ENCODE results near the gene DGAT2.

The DGAT2 gene

DNA sequence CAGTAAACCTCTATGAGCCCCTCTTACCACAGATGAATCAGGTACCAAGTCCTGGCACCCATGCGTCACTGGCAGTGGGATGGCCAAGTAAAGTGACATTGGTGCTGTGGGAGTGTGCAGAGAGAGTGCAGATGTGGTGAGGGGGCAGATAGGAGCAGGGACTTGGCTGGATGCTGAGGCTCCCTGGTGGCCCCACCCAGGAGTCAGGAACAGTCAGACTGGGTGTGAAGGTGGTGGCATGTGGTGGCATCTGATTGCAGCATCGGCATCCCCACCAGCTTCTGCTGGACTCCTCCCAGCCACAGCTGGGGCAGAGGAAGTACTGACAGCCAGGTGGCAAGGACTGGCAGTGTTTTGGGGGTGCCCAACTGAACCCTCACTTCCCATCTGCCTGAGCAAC lies 11.4 kb downstream of the DGAT2 start:
- no peak for DNase-seq (ENCODE audit: low read depth in 2 of 3, low spot score in 1 of 3)

GRCh38 chr11:75780888-75781287 lies 12.3 kb downstream of the DGAT2 start:
- DNase-seq (ENCODE audit: low read depth in 2 of 3, low spot score in 1 of 3): no peak

GRCh38 chr11:75781296-75781695 lies 12.7 kb downstream of the DGAT2 start:
- DNase-seq (ENCODE audit: low read depth in 2 of 3, low spot score in 1 of 3): no peak

DNA sequence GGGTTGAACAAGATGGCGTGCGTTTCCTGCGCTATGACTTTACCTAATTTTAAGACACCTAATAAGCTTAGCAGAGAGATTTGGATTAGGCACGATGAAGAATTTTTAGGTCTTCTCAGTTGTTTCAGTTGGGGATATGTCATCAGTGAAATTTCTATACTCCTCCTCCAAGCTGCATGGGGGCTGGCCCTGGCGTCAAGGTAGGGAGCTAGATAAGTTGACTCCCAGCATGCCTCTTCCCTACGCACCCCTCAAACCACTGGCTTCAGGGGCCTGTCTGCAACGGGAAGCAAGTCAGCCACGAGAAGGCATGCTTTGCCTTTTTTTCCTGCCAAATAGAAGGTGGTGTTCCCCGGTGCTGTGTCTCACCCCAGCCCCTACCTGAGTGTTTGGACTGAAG lies 13.3 kb downstream of the DGAT2 start:
- no peak for DNase-seq (ENCODE audit: low read depth in 2 of 3, low spot score in 1 of 3)

- DNase-seq (ENCODE audit: low read depth in 2 of 3, low spot score in 1 of 3): no peak
Observed at GRCh38 chr11:75782540-75783263, 14.1 kb downstream of the DGAT2 start.

DNA sequence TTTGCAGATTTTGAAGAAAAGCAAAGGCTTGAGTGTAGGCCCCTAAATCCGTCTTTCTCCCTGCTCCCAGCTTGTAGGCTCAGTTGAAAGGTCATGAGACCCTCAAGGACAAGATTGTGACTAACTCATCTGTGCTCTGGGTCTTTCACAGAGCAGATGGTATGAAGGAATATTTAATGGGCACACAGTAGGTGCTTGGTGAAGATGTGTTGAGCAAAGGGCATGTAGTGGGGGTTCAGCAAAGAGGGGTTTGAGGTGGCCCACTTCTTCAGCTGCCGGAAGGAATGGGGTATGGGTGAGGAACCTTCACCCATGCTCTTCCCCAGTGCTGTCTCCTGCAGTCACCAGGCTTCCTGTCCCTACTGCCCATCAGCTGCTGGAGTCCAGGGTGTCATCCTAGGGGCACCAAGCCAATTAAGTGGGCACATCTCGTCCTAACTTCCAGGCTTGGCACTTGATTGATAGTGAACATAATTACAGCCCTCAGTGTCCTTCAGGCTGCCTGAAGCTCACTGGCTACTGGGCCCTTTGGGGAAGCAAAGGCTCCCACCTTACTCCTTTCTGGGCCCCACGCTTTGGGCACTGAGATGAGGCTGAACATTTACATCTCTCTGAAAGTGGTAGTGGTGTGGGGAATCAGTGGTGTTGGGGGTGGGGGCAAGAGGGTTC lies 15.0 kb downstream of the DGAT2 start:
- no peak for DNase-seq (ENCODE audit: low read depth in 2 of 3, low spot score in 1 of 3)

DNA sequence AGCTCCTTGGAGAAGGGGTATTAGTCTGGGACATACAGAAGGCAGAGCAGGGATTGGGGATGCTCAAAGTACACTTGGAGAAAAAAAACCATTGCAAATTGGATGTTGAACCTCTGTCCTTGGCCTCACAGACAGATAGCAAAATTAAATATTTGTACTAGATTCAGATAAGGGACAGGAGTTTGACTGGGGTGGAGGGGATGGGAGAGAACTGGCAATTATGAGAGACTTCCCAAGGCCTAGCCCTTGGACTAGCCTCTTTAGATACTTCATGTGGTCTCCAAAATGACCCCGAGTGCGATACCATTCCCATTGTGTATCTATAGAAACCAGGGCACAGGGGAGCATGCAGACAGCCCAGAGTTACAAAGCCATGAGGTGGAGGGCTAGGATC lies 15.5 kb downstream of the DGAT2 start:
- no peak for DNase-seq (ENCODE audit: low read depth in 2 of 3, low spot score in 1 of 3)

DNA sequence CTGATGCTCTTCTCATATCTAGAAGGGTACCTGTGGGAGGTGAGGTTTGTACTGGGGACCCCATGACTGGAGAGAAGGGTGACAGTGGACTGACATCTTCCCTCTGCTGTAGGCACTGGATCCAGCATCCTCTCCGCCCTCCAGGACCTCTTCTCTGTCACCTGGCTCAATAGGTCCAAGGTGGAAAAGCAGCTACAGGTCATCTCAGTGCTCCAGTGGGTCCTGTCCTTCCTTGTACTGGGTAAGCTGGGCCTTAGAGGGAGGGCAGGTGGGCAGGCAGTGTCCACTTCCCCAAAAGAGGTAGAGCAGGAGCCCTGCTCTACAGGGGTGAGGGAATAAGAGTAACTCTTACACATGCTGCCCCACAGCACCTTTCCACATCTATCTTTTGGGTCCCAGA lies 15.9 kb downstream of the DGAT2 start:
- DNase-seq (ENCODE audit: low read depth in 2 of 3, low spot score in 1 of 3): no peak

DNA sequence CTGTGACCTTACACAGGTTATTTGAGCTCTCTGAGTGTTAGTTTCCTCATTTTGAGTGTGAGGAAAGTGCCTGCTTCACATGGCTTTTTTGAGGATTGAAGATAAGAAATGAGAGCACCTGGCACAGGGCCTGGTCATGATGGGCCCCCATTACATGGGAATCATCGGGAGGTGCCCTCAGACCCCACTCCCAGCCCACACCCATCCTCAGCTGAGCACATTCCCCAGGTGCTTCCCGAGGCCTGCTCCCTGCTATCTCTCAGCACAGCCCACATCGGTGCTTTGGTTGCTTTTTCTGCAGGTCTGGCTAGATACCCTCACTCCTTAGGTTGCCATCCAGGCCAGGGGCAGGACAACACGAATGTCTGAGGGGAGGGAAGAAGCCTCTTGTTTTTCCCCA lies 16.6 kb downstream of the DGAT2 start:
- DNase-seq (ENCODE audit: low read depth in 2 of 3, low spot score in 1 of 3): no peak

GRCh38 chr11:75786101-75786736 lies 17.6 kb downstream of the DGAT2 start:
- DNase-seq (ENCODE audit: low read depth in 2 of 3, low spot score in 1 of 3): no peak

DNA sequence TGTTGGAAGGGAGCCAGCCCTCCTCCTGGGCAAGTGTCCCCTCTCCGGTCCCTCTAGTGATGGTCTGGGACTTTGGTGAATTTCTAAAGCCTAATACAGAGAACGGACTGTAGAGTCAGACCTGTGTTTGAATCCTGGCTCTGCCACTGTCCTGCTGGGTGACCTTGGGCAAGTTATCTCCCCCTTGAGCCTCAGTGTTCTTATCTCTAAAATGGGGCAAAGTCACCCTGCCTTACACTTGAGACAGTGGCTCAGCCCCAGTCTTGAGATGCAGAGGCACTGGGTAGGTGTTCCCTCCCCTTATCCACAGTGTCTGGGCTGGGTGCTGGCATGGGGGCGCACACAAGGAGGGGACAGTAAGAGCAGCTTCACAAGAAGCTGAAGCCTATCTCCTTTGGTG lies 20.9 kb downstream of the DGAT2 start:
- DNase-seq (ENCODE audit: low read depth in 2 of 3, low spot score in 1 of 3): no peak

- DNase-seq (ENCODE audit: low read depth in 2 of 3, low spot score in 1 of 3): no peak
Observed at GRCh38 chr11:75790986-75791385, 22.4 kb downstream of the DGAT2 start.

- no peak for DNase-seq (ENCODE audit: low read depth in 2 of 3, low spot score in 1 of 3)
Observed at GRCh38 chr11:75792127-75792731, 23.7 kb downstream of the DGAT2 start.

DNA sequence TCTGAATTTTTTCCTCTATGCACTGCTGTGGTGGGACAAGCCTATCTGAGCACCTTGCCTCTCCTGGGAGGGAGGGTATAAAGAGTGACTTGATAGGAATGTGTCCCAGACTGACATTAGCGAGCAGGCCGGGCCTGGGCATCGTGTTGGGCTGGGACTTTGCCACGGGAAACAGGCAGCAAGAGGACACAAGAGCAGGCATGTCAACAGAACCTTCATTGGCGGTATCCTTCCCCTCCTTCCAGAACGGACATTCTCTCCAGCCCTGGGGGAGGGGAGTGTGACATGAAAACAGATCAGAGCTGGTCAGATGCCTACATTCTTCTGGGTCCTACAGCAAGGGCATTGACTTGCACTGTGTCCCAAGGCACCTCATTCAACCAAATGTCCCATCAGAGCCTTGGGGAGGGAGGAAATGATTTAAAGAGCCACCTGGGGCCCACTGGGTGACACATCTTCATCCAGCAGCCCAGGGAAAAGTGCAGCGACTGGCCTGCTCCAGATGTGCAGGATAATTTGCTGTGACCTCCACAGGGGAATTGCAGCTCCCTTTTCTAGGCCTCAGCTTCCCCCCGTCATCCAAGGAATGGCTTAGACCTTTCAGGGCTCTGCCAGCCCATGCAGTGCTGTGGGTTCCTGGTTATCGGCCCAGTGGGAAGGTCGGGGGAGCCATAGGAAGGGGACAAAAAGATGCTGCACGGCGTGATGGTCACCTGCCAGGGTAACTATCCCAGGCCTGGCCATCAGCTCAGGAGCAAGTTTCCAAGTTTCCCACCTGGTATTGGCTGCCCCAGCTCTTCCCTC lies 24.6 kb downstream of the DGAT2 start:
- DNase-seq (ENCODE audit: low read depth in 2 of 3, low spot score in 1 of 3): no peak

DNA sequence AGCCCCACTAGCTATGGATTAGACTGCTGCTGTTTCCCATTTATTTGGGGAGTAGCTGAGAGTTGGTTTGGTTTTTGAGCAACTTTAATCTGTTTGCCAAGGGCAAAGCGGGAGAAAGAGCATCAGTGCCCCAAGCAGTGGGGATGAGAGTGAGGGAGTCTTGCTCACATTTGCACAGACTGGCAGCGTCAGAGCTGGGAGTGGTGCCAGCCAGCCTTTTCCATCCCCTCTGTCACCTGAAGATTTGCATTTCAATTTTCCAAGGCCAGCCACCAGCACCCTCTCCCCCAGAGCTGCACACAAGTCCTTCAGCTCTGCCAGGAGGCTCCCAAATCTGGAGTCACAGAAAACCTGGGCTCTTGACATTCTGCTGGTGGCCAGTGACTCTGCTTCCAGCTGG lies 25.4 kb downstream of the DGAT2 start:
- DNase-seq (ENCODE audit: low read depth in 2 of 3, low spot score in 1 of 3): no peak

- DNase-seq (ENCODE audit: low read depth in 2 of 3, low spot score in 1 of 3): no peak
Observed at GRCh38 chr11:75795276-75796090, 26.9 kb downstream of the DGAT2 start.

GRCh38 chr11:75796091-75796435 lies 27.5 kb downstream of the DGAT2 start:
- no peak for DNase-seq (ENCODE audit: low read depth in 2 of 3, low spot score in 1 of 3)

GRCh38 chr11:75797116-75797515 lies 28.5 kb downstream of the DGAT2 start:
- no peak for DNase-seq (ENCODE audit: low read depth in 2 of 3, low spot score in 1 of 3)

GRCh38 chr11:75797792-75798191 lies 29.2 kb downstream of the DGAT2 start:
- no peak for DNase-seq (ENCODE audit: low read depth in 2 of 3, low spot score in 1 of 3)

DNA sequence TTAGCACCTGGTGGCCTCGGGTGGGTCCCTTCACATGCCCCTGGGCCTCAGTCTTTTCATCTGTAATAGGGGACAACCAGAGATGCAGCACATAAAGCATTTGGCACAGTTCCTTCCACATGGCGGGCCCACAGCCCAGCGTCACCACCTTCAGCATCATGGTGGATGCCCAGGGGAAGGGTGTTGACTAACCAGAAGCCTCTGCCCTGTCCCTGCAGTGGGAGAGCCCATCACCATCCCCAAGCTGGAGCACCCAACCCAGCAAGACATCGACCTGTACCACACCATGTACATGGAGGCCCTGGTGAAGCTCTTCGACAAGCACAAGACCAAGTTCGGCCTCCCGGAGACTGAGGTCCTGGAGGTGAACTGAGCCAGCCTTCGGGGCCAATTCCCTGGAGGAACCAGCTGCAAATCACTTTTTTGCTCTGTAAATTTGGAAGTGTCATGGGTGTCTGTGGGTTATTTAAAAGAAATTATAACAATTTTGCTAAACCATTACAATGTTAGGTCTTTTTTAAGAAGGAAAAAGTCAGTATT lies 31.6 kb downstream of the DGAT2 start:
- DNase-seq (ENCODE audit: low read depth in 2 of 3, low spot score in 1 of 3): no peak
